Stomach smooth muscle (tissue), 2 donors: ENCODE results near the gene IL17RB.

Experiments
- H3K27ac ChIP-seq: one replicate; pipeline ENCODE4 v1.7.0; 2013; ENCODE audit warnings: mild to moderate bottlenecking, low read length, inconsistent platforms
- H3K27me3 ChIP-seq, 2 donors: one replicate each; pipeline ENCODE4 v1.7.0; 2013; ENCODE audit warnings: low read length in 2 of 2; ENCODE audit not compliant: insufficient read depth in 2 of 2, control insufficient read depth in 1 of 2
- H3K36me3 ChIP-seq, 2 donors: one replicate each; pipeline ENCODE4 v1.7.0; 2013; ENCODE audit warnings: low read length in 2 of 2; ENCODE audit not compliant: control insufficient read depth in 2 of 2, insufficient read depth in 2 of 2
- H3K4me1 ChIP-seq: one replicate; pipeline ENCODE4 v1.7.0; 2013; ENCODE audit warnings: low read length; ENCODE audit not compliant: control insufficient read depth, insufficient read depth
- H3K4me3 ChIP-seq, 2 donors: one replicate each; pipeline ENCODE4 v1.7.0; 2013; ENCODE audit warnings: low read length in 2 of 2
- H3K9ac ChIP-seq, 2 donors: one replicate each; pipeline ENCODE4 v1.7.0; 2013; ENCODE audit warnings: low read length in 2 of 2, mild to moderate bottlenecking in 1 of 2
- H3K9me3 ChIP-seq, 2 donors: one replicate each; pipeline ENCODE4 v1.7.0; 2013; ENCODE audit warnings: low read length in 2 of 2; ENCODE audit not compliant: control insufficient read depth in 2 of 2
- donor health status: healthy.
- donor health status: Pancreatic carcinoma.

IL17RB gene

GRCh38 chr3:53804697-53805462 is 41.5 kb upstream of the IL17RB start:
- Histone ChIP-seq H3K9me3 (no peaks in the 10 kb centered on the region), H3K36me3 (no peaks in the 10 kb centered on the region), H3K9ac (no peak overlapping the region), H3K4me1 (peaks cover 3% of the 10 kb centered on the region), H3K4me3 (no peak overlapping the region), H3K27me3 (no peaks in the 10 kb centered on the region), H3K27ac (no peak overlapping the region)

- H3K36me3 ChIP-seq, result no peaks in the 10 kb centered on the region
- peaks cover 3% of the 10 kb centered on the region for H3K4me1 ChIP-seq
- H3K9me3 ChIP-seq, result no peaks in the 10 kb centered on the region
- no peaks in the 10 kb centered on the region for H3K27me3 ChIP-seq
- no peak overlapping the region for H3K4me3 ChIP-seq
- H3K27ac ChIP-seq, result no peak overlapping the region
- H3K9ac ChIP-seq, result no peak overlapping the region
These were observed 40.8 kb upstream of the IL17RB start for GRCh38 chr3:53805463-53806159.

- Histone ChIP-seq H3K4me3 (no peak overlapping the region), H3K9me3 (no peaks in the 10 kb centered on the region), H3K27me3 (no peaks in the 10 kb centered on the region), H3K9ac (no peak overlapping the region), H3K27ac (no peak overlapping the region), H3K4me1 (peaks cover 3% of the 10 kb centered on the region), H3K36me3 (no peaks in the 10 kb centered on the region)
These were observed 39.9 kb upstream of the IL17RB start for GRCh38 chr3:53806182-53807116.

GRCh38 chr3:53807117-53807810 is 39.1 kb upstream of the IL17RB start:
- no peaks in the 10 kb centered on the region for H3K36me3 ChIP-seq
- H3K9me3 ChIP-seq, result no peaks in the 10 kb centered on the region
- no peak overlapping the region for H3K4me3 ChIP-seq
- no peaks in the 10 kb centered on the region for H3K27me3 ChIP-seq
- peaks cover 3% of the 10 kb centered on the region for H3K4me1 ChIP-seq
- H3K27ac ChIP-seq, result no peak overlapping the region
- H3K9ac ChIP-seq, result no peak overlapping the region

- H3K27me3 ChIP-seq, result no peaks in the 10 kb centered on the region
- H3K4me3 ChIP-seq, result no peak overlapping the region
- H3K27ac ChIP-seq, result no peak overlapping the region
- H3K9ac ChIP-seq, result no peak overlapping the region
- peaks cover 3% of the 10 kb centered on the region for H3K4me1 ChIP-seq
- H3K9me3 ChIP-seq, result no peaks in the 10 kb centered on the region
- H3K36me3 ChIP-seq, result no peaks in the 10 kb centered on the region
These were observed 37.9 kb upstream of the IL17RB start for GRCh38 chr3:53808496-53808895.

- Histone ChIP-seq H3K27me3 (no peaks in the 10 kb centered on the region), H3K9me3 (no peaks in the 10 kb centered on the region), H3K4me3 (no peak overlapping the region), H3K9ac (no peak overlapping the region), H3K4me1 (peaks cover 3% of the 10 kb centered on the region), H3K36me3 (no peaks in the 10 kb centered on the region), H3K27ac (no peak overlapping the region)
These were observed 37.1 kb upstream of the IL17RB start for GRCh38 chr3:53809267-53809666.

GRCh38 chr3:53809764-53810400 is 36.5 kb upstream of the IL17RB start:
- no peak overlapping the region for H3K27ac ChIP-seq
- no peaks in the 10 kb centered on the region for H3K36me3 ChIP-seq
- no peak overlapping the region for H3K9ac ChIP-seq
- peaks cover 3% of the 10 kb centered on the region for H3K4me1 ChIP-seq
- H3K27me3 ChIP-seq, result no peaks in the 10 kb centered on the region
- no peaks in the 10 kb centered on the region for H3K9me3 ChIP-seq
- H3K4me3 ChIP-seq, result no peak overlapping the region

GRCh38 chr3:53811143-53811927 is 35.0 kb upstream of the IL17RB start:
- no peak overlapping the region for H3K4me3 ChIP-seq
- no peak overlapping the region for H3K27ac ChIP-seq
- no peak overlapping the region for H3K9ac ChIP-seq
- H3K27me3 ChIP-seq, result no peaks in the 10 kb centered on the region
- H3K4me1 ChIP-seq, result peaks cover 3% of the 10 kb centered on the region
- no peaks in the 10 kb centered on the region for H3K36me3 ChIP-seq
- no peaks in the 10 kb centered on the region for H3K9me3 ChIP-seq

GRCh38 chr3:53812434-53812833 is 33.9 kb upstream of the IL17RB start:
- Histone ChIP-seq H3K36me3 (no peaks in the 10 kb centered on the region), H3K4me1 (no peaks in the 10 kb centered on the region), H3K4me3 (no peak overlapping the region), H3K27ac (no peak overlapping the region), H3K27me3 (no peaks in the 10 kb centered on the region), H3K9ac (no peak overlapping the region), H3K9me3 (no peaks in the 10 kb centered on the region)
